DMS114 treated with DMSO at 0.1 percent for 48 hours (cell line): ENCODE measurements around the gene PLXNA3.

Experiments
- DNase-seq: peaks from one replicate; lab custom pipeline; 2025; ENCODE audit not compliant: unreplicated experiment; lab: John Stamatoyannopoulos, UW

The PLXNA3 gene

DNA sequence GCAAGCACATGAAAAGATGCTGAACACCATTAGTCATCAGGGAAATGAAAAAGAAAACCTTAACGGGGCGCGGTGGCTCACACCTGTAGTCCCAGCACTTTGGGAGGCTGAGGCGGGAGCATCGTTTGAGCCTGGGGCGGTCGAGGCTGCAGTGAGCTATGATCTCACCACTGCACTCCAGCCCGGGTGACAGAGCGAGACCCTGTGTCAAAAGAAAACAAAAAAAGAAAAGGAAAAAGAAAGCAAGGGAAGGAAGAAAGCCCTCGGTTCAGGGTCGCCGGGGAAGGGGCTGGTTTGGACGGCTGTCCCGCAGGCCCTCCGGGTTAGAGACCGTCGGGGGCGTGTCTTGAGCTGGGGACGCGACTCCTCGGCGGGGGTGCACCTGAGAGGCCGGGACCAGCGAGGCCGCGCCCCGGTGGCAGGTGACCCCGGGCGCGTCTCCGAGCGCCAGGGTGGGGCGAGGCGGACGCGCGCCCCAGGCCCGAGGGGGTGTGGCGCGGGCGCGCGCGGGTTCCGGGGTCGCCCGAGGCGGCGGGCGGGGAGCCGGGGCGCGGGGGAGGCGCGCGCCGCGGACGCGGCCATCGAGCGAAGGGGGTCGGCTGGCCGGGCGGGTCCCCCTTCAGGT lies 478 bp upstream of the PLXNA3 start:
- no peak for DNase-seq

DNA sequence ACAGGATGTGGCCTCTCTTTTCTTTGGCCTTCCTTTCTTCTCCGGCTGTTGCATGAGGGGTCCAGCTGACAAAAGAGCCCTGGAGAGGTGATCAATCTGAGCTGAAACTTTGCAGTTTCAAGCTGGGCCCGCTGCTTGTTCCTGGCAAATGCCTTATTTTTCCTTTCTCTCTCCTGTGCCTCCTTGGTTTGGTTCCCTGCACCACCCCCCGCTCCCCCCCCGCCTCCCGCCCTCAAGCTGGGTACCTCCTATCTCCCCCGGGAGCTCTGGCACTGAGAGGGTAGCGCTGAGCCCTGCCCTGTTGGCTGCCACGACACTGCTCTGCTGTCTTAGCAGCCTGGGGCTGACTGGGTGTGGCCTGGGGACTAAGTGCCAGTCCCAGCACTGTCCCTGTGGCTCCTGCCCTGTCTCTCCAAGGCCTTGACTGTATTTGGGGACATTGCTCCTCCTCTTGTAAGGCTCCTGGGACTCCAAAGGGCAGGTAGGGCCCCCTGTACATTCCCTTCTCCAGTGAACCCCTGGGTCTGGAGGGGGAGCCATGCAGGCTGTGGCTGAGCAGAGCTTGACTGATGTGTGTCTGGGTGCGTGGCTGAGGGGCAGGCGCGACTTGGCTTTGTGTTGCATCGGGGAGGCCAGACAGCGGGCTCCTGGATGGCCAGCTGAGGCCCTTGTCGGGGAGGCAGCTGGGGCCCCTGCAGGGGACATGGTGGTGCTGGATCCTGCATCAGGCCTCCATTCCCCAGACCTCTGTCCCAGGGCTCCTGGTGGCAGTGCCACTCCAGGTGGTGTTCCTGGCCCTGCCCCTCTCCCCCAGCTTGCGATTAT lies 1.1 kb downstream of the PLXNA3 start:
- no peak for DNase-seq

DNA sequence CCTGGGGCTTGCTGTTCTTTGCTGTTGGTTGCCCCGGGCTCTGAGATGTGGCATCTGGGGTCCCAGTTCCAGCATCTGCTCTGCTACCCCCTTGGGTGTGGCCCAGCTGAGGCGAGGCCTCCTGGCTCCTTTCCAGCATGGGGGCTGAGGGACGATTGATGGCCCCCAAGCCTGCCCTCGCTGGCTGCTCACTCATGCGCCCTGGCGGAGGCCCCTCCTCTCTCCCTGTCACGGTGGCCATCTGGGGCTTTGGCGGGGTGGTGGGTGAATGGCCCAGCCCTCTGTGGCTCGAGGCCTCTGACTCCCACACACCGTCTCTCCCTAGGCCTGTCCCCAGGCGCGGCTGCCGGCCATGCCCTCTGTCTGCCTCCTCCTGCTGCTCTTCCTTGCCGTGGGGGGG lies 1.8 kb downstream of the PLXNA3 start:
- no peak for DNase-seq

DNA sequence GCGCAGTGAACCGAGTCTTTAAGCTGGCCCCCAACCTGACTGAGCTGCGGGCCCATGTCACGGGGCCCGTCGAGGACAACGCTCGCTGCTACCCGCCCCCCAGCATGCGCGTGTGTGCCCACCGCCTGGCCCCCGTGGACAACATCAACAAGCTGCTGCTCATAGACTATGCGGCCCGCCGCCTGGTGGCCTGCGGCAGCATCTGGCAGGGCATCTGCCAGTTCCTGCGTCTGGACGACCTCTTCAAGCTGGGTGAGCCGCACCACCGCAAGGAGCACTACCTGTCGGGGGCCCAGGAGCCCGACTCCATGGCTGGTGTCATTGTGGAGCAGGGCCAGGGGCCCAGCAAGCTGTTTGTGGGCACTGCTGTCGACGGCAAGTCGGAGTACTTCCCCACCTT lies 2.2 kb downstream of the PLXNA3 start:
- DNase-seq: no peak

DNA sequence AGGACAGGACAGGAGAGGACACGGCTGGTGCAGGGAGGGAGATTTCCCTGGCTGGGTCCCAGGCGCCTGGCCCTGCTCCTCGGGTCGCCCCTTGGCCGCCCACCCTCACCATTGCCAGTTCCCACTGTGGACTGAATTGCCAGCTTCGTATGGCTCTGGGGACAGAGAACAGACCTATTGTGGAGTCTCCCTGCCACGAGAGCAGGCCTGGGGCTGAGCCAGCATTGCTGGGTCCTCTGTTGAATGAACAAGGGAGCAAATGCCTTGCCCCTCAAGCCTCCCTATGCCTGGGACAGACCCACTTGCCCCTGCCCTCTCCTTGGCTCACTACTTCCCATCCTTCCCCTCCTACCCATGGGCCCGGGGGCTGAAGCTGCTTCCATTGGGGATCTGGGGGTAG lies 4.3 kb downstream of the PLXNA3 start:
- no peak for DNase-seq

DNA sequence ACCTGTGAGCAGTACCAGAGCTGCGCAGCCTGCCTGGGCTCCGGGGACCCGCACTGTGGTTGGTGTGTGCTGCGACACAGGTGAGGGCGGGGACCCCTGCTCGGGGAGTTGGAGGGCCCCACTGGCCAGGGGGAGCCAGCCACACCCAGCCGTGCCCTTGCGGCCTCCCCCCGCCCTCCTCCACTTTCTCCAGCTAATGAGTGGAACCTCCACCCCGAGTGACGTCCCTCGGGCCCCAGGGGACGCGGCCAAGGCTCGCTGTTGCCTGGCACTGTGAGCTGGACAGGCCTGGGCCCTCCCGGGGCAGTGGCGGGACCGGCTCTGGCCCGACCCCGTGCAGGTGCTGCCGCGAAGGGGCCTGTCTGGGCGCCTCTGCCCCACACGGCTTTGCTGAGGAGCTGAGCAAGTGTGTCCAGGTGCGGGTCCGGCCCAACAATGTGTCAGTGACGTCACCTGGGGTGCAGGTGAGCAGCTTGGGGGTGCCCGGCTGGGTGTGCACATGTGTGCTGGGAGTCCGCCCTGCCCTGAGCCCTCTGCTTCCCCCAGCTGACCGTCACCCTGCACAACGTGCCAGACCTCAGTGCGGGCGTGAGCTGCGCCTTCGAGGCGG lies 5.6 kb downstream of the PLXNA3 start:
- no peak for DNase-seq

DNA sequence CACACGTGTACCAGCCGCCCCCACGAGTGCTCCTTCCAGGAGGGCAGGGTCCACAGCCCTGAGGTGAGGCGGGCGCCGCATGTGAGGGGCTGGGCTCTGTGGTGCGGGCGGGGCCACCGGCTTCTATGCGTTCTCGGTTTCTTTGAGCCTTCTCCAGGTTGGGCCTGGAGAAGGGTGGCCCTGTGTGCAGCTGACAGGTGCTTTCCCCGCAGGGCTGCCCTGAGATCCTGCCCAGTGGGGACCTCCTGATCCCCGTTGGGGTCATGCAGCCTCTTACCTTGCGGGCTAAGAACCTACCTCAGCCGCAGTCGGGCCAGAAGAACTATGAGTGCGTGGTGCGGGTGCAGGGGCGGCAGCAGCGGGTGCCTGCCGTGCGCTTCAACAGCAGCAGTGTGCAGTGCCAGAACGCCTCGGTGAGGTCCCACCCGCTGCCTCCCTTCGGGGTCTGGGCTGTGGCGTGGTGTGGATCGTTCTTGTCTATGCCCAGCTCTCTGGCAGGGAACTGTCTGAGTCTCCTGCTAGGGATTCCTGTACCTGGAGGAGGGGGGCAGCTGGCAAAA lies 6.8 kb downstream of the PLXNA3 start:
- no peak for DNase-seq

DNA sequence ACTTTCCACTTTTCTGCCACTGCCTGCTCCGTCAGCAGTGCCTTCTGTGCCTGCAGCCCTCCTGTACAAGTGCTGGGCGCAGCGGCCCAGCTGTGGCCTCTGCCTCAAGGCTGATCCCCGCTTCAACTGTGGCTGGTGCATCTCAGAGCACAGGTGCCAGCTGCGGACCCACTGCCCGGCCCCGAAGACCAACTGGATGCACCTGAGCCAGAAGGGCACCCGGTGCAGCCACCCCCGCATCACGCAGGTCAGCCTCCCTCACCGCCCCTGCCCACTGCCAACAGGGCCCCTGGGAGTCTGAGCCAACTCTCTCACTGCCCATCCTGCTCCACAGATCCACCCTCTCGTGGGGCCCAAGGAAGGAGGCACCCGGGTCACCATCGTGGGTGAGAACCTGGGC lies 7.5 kb downstream of the PLXNA3 start:
- DNase-seq: no peak

DNA sequence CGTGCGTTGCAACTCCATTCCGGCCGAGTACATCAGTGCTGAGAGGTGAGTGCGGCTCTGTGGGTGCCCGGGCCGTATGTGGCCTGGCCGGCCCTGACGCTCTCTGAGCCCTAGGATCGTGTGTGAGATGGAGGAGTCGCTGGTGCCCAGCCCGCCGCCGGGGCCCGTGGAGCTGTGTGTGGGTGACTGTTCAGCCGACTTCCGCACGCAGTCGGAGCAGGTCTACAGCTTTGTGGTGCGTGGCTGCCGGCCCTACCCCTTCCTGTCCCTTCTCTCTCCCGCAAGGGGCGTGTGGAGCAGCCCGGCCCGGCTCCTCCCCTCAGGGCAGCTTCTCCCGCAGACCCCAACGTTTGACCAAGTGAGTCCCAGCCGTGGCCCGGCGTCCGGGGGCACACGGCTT lies 8.0 kb downstream of the PLXNA3 start:
- no peak for DNase-seq

DNA sequence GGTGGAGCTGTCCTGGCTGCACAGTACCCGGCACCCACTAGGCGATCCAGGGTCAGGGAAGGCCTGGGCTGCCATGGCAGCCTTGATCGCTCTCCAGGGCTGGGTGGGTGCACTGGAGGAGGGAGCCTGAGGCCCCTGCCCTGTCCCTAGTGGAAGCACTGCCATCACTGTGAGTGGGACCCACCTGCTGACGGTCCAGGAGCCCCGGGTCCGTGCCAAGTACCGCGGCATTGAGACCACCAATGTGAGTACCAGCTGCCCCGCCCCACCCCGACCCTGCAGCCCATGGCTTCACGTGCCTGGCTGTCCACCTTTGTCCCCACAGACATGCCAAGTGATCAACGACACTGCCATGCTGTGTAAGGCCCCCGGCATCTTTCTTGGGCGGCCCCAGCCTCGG lies 8.8 kb downstream of the PLXNA3 start:
- DNase-seq: no peak

DNA sequence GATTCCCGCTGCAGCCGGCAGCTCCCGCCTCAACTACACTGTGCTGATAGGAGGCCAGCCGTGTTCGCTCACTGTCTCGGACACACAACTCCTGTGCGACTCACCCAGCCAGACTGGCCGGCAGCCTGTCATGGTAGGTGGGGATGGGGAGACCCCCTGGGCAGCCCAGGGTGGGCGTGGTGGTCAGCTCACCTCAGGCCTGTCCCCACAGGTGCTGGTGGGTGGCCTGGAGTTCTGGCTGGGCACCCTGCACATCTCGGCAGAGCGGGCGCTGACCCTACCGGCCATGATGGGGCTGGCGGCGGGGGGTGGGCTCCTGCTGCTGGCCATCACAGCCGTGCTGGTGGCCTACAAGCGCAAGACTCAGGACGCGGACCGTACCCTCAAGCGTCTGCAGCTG lies 9.5 kb downstream of the PLXNA3 start:
- no peak for DNase-seq

DNA sequence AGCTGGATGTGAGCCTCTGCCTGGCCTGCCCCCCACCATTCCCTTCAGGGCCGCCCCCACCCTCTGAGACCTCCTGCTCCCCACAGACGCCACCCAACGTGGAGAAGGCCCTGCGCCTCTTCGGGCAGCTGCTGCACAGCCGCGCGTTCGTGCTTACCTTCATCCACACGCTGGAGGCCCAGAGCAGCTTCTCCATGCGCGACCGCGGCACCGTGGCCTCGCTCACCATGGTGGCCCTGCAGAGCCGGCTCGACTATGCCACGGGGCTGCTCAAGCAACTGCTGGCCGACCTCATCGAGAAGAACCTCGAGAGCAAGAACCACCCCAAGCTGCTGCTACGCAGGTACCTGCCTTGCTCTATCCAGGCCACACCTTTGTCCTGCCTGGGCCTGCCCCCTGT lies 10.1 kb downstream of the PLXNA3 start:
- DNase-seq: no peak

DNA sequence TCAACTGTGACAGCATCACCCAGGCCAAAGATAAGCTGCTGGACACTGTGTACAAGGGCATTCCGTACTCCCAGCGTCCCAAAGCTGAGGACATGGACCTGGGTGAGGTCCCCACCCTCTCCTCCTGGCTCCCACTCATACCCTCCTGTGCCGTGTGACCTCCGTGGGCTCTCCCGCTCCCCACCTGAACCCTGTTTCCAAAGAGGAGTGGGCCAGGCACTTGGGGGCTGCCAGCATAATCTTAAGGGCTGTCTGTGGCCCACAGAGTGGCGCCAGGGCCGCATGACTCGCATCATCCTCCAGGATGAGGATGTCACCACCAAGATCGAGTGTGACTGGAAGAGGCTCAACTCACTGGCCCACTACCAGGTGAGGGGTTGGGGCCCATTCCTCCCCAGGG lies 11.0 kb downstream of the PLXNA3 start:
- no peak for DNase-seq

DNA sequence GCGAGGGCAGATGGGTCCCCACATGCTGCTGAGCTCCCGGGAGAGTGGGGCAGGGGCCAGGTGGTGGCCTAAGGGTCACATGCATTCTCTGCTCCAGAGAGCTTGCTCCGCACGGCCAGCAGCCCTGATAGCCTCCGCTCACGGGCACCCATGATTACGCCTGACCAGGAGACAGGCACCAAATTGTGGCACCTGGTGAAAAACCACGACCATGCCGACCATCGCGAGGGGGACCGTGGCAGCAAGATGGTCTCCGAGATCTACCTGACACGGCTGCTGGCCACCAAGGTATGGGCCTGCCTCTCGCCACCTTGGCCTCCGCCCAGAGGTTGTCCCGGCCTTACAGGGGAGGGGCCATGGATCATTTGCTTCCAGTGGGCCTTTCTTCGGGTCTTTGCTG lies 11.8 kb downstream of the PLXNA3 start:
- DNase-seq: no peak

DNA sequence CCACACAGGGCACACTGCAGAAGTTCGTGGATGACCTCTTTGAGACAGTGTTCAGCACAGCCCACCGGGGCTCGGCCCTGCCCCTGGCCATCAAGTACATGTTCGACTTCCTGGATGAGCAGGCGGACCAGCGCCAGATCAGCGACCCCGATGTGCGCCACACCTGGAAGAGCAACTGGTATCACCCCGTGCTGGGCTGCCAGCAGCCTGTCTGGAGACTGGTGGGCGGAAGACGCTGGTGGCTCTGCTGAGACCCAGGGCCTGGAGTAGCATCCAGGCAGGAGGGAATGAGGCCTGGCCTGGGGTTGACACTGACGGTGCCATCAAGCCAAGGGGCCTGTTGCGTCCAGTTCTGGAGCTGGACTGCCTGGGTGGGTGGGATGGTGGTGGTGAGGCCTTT lies 12.4 kb downstream of the PLXNA3 start:
- no peak for DNase-seq

DNA sequence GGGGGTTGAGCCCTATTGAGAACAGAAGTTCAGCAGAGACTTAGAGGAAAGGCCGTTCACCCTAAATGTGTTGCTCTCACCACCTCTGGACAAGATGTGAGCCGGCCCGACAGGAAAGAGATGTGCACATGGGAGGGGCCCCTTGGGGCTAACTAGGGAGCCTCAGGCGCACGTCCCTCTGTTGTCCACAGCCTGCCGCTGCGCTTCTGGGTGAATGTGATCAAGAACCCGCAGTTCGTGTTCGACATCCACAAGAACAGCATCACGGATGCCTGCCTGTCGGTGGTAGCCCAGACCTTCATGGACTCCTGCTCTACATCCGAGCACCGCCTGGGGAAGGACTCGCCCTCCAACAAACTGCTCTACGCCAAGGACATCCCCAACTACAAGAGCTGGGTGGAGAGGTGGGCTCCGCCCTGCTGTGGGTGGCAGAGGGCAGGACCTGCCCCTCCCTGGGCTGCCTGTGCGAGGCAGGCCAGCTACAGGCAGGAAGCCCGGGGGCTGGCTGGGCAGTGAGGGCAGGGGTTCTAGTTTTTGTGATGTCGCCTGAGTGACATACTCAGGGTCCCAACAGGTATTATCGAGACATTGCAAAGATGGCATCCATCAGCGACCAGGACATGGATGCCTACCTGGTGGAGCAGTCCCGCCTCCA lies 13.0 kb downstream of the PLXNA3 start:
- no peak for DNase-seq

DNA sequence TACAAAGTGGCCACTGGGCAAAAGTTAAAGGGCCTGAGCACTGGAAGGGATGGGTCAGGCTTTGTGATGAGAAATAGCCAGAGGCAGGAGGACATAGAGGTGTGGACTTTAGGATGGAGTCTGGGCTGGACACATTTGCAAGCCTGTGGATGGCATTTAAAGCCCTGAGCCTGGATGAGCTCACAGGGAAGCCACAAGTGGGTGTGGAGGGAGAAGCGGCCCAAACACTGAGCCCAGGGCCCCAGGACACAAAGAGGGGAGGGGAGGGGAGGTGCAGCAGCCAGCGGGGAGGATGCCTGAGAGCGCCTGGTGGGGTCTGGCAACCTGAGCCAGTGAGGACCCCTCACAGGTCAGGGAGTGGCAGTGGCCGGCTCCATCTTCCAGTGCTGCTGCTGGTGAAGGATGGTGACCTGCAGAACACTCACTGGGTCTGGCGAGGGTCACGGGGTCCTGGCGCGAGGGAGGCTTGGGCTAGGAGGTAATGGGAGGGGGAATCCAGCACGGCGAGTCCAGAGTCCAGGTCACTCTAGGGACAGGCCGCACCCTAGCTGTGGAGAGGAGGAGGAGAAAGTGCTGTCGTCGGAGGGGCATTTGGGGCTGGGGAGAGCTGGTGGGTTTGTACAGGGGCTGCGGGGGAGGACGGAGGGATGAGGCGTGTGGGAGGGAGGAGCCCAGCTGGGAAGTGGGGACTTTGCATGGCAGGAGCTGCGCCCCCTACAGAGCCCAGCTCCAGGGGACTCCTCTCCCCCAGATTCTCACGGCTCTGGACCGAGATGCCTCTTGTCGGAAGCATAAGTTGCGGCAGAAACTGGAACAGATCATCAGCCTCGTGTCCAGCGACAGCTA lies 14.0 kb downstream of the PLXNA3 start:
- DNase-seq: no peak

DNA sequence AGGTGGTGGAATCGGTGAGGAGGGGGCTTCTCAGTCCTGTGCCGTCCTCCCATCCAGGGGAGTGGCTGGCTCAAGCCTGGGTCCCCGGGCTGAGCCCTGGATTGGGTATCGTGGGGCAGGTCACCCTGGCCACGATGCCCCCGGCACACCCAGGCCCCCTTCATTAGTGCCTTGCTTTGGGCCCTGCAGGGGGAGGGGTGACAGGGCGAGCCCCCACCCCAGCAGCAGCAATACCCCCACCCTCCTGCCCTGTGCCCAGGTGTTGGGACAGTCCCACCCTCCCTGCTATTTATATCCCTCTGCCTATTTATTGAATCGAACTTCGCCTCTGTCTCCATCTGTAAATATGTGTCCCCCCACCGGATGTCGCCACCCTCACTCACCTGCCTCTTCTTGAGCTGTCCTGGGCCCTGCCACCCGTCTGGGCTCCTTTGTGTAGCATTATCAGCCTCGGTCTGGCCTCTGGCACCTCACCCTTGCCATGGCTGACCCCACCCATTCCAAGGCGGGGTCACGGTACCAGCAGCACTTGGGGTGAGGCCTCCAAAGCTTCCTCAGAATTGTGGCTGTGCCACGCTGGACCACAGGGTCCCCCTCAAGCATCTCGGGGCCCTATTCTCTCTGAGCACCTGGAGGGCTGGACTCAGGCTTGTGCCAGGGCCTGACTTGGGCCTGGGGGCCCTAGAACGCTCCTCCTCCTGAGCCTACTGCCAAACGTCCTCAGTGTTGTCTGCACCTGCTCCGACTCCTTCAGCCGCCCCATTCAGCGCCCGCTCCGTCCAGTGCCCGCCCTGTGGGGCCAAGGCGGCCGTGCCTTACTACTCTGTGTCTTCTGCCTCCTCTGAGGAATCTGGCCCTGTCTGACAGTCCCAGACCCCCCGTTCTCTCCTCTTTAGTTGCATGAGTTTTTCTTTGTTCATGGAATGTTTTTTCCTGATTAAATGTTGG lies 14.9 kb downstream of the PLXNA3 start:
- no peak for DNase-seq

DNA sequence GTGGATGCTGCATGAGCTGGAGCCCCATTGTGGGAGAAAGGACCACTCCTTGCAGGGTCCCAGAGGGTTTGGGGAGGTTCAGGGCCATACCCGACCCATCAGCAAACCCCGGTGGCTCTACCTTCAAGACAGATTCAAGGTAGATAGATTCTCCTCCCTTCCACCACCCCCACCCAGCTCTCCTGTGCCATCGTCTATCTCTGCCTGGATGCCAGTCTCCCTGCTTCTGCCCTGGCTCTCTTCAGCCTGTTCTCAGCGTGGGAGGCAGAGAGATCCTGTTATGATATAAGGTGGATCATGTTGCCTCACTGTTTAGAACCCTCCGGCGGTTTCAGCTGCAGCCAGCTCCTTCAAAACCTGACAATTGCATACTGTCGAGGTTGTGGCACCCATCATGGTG lies 15.6 kb downstream of the PLXNA3 start:
- DNase-seq: no peak

DNA sequence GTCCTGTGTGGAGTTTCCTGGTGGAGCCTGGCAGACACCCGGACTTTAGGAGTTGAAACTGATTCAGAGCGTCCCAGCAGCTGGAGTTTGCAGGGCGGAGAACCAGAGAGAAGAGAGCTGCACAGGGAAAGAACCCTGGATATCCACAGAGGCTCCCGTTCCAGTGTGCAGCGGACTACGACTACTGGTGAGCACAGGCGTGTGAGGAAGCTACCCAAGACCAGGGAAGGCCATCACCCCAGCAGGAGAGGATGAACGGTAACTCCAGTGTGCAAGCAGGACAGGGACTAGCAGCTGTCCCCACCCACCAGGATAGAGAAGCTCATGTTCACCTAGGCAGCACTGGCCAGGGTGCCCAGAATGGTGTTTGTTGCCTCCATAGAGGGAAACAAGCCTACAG lies 18.7 kb downstream of the PLXNA3 start:
- DNase-seq: no peak
